Kidney epithelial cell (primary cell): Measurements from ENCODE around the gene HOXD12. TPM values are rescaled to one million over a fixed set of nuclear protein-coding genes. Genes with fewer than 3 reads are reported as not detected.
A peak's percentile ranks its signal among the peaks of the same experiment; 100 is the strongest.

Experiments
- DNase-seq: peaks from one replicate; pipeline ENCODE4 v3.0.0-alpha.2; 2010; ENCODE audit warnings: low read depth
- H3K27me3 ChIP-seq: 2 replicates; pipeline ENCODE4 v1.6.0; 2011; ENCODE audit warnings: low read length; ENCODE audit not compliant: control insufficient read depth, insufficient read depth
- H3K36me3 ChIP-seq: 2 replicates; pipeline ENCODE4 v1.5.1; 2011; ENCODE audit warnings: low read length; ENCODE audit not compliant: control insufficient read depth, insufficient read depth
- H3K4me3 ChIP-seq: 2 replicates; pipeline ENCODE4 v1.5.1; 2011; ENCODE audit warnings: low read depth, mild to moderate bottlenecking, control low read depth, low read length
- CTCF ChIP-seq: IDR thresholded peaks from 2 replicates; pipeline ENCODE4 v1.5.1; 2011; ENCODE audit warnings: mild to moderate bottlenecking, moderate library complexity, low read length, control low read depth, inconsistent platforms; ENCODE audit not compliant: insufficient read depth, poor library complexity, severe bottlenecking
- total RNA-seq: library from RNA; depleted of rRNA; stranded (reverse); fragments of >200 nt; gene quantifications from 2 replicates; pipeline ENCODE4 v1.2.3, GENCODE V29; 2015

The HOXD12 gene
- total RNA-seq, 1 donor from 2014 or later: not detected

GRCh38 chr2:176128982-176129796 is 29.6 kb downstream of the HOXD12 start, which contains the start of gene HOXD8:
Gene HOXD8, plus strand, starts transcription at chr2:176129705. Its CDS starts 662 bp downstream, at chr2:176130367.
- no peaks in the 10 kb centered on the region for H3K36me3 ChIP-seq
- DNase-seq: no peak
- TF ChIP-seq CTCF: no peak
- no peaks in the 10 kb centered on the region for H3K27me3 ChIP-seq
- H3K4me3 ChIP-seq: peak within 1 kb of the TSS; percentile 67

DNA sequence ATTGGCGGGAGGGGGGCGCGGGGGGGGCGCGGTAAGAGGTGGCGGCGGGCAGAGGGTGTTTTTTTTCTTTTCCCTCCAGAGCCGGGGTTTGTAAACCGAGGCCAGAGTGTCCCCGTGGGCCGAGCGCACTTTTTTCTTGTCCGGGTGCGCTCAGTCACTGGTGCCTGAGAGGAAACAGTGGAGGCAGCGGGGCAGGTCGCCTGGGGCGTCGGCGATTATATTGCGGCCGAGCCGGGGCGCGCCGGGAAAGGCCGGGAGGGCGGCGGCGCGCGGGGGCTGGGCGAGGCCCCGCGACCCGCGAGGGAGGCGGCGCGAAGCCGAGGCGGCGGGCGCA is 30.2 kb downstream of the HOXD12 start:
- no peaks in the 10 kb centered on the region for H3K36me3 ChIP-seq
- H3K4me3 ChIP-seq: peak overlapping the region; percentile 67
- DNase-seq: no peak
- TF ChIP-seq CTCF: no peak
- H3K27me3 ChIP-seq: no peaks in the 10 kb centered on the region

- H3K4me3 ChIP-seq: peak overlapping the region; percentile 67
- TF ChIP-seq CTCF: no peak
- H3K36me3 ChIP-seq: no peaks in the 10 kb centered on the region
- no peaks in the 10 kb centered on the region for H3K27me3 ChIP-seq
- no peak for DNase-seq
Measured at GRCh38 chr2:176130147-176130956, 30.8 kb downstream of the HOXD12 start.

DNA sequence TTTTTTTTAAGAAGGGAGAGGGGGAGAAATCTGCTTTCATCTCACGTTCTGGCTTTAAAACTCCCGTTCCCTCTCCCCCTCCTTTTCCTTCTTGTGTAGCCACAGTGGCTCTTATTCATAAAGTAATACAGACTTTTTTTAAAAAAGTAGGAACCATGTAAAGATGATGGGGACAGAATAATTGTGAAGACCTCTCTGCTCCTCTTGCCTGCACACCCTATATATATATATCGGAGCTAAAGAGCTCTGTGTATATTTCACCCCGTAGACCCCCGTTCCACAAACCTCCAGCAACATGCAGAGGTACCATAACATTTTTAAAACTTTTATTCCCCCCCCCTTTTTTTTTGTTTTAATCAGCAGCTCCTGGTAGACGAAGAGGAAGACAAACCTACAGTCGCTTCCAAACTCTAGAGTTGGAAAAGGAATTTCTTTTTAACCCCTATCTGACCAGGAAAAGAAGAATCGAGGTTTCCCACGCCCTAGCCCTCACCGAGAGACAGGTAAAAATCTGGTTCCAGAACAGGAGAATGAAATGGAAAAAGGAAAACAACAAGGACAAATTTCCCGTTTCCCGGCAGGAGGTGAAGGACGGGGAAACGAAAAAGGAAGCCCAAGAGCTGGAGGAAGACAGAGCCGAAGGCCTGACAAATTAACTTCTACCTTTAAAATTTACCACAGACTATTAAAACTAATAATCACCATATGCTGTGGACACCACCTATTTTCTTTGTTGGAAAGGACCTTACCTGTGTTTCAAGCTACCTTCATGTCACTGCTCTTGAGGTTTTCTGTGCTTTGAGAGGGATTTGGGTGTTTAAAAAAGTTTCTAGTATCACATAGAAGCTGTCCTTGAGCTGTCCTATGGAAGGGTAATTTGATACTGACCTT is 31.6 kb downstream of the HOXD12 start:
- no peaks in the 10 kb centered on the region for H3K36me3 ChIP-seq
- peak overlapping the region; percentile 67 for H3K4me3 ChIP-seq
- DNase-seq: no peak
- no peak for TF ChIP-seq CTCF
- no peaks in the 10 kb centered on the region for H3K27me3 ChIP-seq

DNA sequence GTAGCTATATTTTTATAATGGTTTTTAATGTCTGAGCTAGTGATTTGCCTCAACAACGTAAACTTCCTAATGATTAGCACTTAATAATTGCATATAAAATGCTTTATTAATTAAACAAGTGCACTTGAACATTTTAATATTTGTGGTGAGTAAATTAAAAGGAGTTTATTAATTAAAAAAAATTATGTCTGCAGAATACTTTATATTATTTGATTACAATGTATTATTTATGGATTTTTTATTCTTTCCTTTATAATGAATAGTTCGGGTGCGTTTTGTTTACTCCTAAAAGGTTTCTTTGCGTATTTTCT is 32.2 kb downstream of the HOXD12 start:
- TF ChIP-seq CTCF: no peak
- Histone ChIP-seq H3K36me3 (no peaks in the 10 kb centered on the region), H3K27me3 (no peaks in the 10 kb centered on the region), H3K4me3 (peak overlapping the region; percentile 67)
- DNase-seq: no peak
